Colonic mucosa (tissue), 4 donors: ENCODE data around the gene REC8. TPM values are rescaled to one million over a fixed set of nuclear protein-coding genes. Genes with fewer than 3 reads are reported as not detected.
A peak's percentile ranks its signal among the peaks of the same experiment; 100 is the strongest.

Experiments
- DNase-seq: peaks from one replicate; pipeline ENCODE4 v3.0.0-alpha.2; 2020
- H3K27ac ChIP-seq: fragments of 200-600 bp; one replicate; pipeline ENCODE4 v1.8.0; 2021
- H3K27me3 ChIP-seq: fragments of 200-600 bp; one replicate; pipeline ENCODE4 v1.8.0; 2021
- H3K36me3 ChIP-seq: fragments of 200-600 bp; one replicate; pipeline ENCODE4 v1.8.0; 2021
- H3K4me1 ChIP-seq: fragments of 200-600 bp; one replicate; pipeline ENCODE4 v1.8.0; 2021; ENCODE audit warnings: mild to moderate bottlenecking
- H3K4me3 ChIP-seq: fragments of 200-600 bp; one replicate; pipeline ENCODE4 v1.8.0; 2021
- H3K9ac ChIP-seq, 2 donors: one replicate each; pipeline ENCODE4 v1.7.0; 2013; ENCODE audit warnings: control low read depth in 2 of 2, low read depth in 2 of 2, low read length in 2 of 2
- H3K9me3 ChIP-seq: fragments of 200-600 bp; one replicate; pipeline ENCODE4 v1.8.0; 2021
- intact Hi-C: fragments of 100-400 bp; cut with DNase I; formaldehyde crosslinking; loops from one replicate; pipeline ENCODE4 v1.14.1; 2022
- total RNA-seq, 2 donors: library from RNA; stranded (reverse); fragmentation: NEBNext Ultra II Directional in 1 of 2; extraction: Animal tissue kit (Norgen Biotek cat#: 25700) in 1 of 2; gene quantifications; one replicate each; pipeline ENCODE4 v1.2.1, GENCODE V29; 2021
- TF ChIP-seq, protein P1 (sequence below): fragments of 200-600 bp; IDR thresholded peaks from one replicate; pipeline ENCODE4 v1.8.0; 2022; ENCODE audit warnings: antibody characterized with exemption, mild to moderate bottlenecking
- donor health status: healthy.
- donor health status: DM: no; HTN: no; CAD: no.
- donor health status: DM: no; HTN: no; CAD: no.

REC8 gene
- total RNA-seq, 2 donors from 2014 or later: 5.1 TPM

DNA sequence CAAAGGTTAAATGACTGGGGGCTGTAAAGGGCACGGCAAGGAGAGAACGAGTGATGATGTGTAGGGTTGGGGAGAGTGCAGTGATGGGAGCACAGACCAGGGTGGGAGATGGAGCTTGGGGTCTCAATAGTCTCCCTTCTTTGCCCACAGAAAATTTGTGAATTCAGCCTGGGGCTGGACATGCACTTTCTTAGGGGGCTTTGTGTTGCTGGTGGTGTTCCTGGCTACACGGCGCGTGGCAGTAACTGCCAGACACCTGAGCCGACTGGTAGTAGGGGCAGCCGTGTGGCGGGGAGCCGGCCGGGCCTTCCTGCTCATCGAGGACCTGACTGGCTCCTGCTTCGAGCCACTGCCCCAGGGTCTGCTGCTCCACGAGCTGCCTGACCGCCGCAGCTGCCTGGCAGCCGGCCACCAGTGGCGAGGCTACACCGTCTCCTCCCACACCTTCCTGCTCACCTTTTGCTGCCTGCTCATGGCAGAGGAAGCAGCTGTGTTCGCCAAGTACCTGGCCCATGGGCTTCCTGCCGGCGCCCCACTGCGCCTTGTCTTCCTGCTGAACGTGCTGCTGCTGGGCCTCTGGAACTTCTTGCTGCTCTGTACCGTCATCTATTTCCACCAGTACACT lies 39.7 kb upstream of the REC8 start:
- no peak for DNase-seq
- TF ChIP-seq, protein P1, sequence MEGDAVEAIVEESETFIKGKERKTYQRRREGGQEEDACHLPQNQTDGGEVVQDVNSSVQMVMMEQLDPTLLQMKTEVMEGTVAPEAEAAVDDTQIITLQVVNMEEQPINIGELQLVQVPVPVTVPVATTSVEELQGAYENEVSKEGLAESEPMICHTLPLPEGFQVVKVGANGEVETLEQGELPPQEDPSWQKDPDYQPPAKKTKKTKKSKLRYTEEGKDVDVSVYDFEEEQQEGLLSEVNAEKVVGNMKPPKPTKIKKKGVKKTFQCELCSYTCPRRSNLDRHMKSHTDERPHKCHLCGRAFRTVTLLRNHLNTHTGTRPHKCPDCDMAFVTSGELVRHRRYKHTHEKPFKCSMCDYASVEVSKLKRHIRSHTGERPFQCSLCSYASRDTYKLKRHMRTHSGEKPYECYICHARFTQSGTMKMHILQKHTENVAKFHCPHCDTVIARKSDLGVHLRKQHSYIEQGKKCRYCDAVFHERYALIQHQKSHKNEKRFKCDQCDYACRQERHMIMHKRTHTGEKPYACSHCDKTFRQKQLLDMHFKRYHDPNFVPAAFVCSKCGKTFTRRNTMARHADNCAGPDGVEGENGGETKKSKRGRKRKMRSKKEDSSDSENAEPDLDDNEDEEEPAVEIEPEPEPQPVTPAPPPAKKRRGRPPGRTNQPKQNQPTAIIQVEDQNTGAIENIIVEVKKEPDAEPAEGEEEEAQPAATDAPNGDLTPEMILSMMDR: no peak
- intact Hi-C loops: no loop called here
- Histone ChIP-seq H3K4me3 (no peak overlapping the region), H3K27me3 (no peaks in the 10 kb centered on the region), H3K9me3 (no peaks in the 10 kb centered on the region), H3K36me3 (no peaks in the 10 kb centered on the region), H3K27ac (no peak overlapping the region), H3K9ac (no peak overlapping the region), H3K4me1 (peaks cover 4% of the 10 kb centered on the region)

DNA sequence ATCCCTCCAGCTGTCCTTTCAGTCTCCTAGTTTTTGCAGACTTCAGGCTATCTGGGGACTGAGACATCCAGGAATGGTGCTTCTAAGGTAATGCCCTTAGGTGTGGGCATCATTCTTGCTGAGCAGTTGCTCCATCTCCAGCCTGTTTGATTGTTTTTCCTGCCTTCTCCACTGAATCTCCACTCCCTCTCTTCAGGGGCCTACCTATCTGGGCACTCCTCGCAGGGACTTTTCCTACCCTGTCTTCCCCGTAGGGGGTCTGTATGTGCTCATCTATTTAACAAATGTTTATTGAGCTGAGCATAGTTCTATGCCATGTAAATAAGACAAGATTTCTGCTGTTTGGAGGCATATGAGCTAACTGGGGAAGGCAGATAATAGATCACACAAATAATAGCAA lies 38.9 kb upstream of the REC8 start:
- H3K9ac ChIP-seq: no peak overlapping the region
- H3K27me3 ChIP-seq: no peaks in the 10 kb centered on the region
- intact Hi-C loops: no loop called here
- peaks cover 10% of the 10 kb centered on the region for H3K4me1 ChIP-seq
- DNase-seq: no peak
- no peaks in the 10 kb centered on the region for H3K9me3 ChIP-seq
- no peak overlapping the region for H3K4me3 ChIP-seq
- TF ChIP-seq, protein P1: no peak
- H3K27ac ChIP-seq: no peak overlapping the region
- H3K36me3 ChIP-seq: peaks cover 3% of the 10 kb centered on the region

DNA sequence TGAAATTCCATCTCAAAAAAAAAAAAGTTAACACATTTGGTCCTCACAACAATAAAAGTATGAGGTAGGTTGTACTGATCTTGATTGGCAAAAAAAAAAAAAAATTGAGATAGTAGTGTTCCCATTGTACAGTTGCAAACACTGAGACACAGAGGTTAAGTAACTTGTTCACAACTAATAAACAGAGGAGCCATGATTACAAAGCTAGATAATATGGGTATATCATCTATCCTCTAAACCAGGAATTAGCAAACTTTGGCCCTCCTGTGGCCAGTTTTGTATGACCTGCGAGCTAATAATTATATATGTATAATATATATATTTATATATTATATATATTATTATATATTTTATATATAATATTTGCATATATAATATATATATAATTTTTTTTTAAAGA lies 38.1 kb upstream of the REC8 start:
- Histone ChIP-seq H3K4me3 (no peak overlapping the region), H3K36me3 (peaks cover 7% of the 10 kb centered on the region), H3K9me3 (no peaks in the 10 kb centered on the region), H3K4me1 (peaks cover 12% of the 10 kb centered on the region), H3K9ac (no peak overlapping the region), H3K27ac (no peak overlapping the region), H3K27me3 (no peaks in the 10 kb centered on the region)
- intact Hi-C loops: no loop called here
- no peak for DNase-seq
- TF ChIP-seq, protein P1: no peak

DNA sequence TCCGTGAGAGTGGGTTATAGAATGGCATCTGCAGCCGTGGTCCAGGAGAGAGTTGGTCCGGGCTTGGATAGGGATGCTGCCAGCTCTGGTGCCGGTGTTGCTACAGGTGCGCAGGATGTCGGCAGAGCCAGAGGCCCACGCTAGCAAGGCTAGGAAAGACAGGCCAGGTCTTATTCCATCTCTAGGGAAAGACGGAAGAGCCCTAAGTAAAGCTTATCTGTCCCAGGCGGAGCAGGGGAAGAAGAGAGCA lies 36.4 kb upstream of the REC8 start:
- TF ChIP-seq, protein P1: no peak
- Histone ChIP-seq H3K36me3 (peaks cover 13% of the 10 kb centered on the region), H3K4me3 (peak overlapping the region; percentile 90), H3K27ac (peak overlapping the region; percentile 91), H3K27me3 (no peaks in the 10 kb centered on the region), H3K9me3 (no peaks in the 10 kb centered on the region), H3K9ac (peak overlapping the region; percentile 67 to 76), H3K4me1 (peaks cover 19% of the 10 kb centered on the region)
- intact Hi-C loops: no loop called here
- no peak for DNase-seq

DNA sequence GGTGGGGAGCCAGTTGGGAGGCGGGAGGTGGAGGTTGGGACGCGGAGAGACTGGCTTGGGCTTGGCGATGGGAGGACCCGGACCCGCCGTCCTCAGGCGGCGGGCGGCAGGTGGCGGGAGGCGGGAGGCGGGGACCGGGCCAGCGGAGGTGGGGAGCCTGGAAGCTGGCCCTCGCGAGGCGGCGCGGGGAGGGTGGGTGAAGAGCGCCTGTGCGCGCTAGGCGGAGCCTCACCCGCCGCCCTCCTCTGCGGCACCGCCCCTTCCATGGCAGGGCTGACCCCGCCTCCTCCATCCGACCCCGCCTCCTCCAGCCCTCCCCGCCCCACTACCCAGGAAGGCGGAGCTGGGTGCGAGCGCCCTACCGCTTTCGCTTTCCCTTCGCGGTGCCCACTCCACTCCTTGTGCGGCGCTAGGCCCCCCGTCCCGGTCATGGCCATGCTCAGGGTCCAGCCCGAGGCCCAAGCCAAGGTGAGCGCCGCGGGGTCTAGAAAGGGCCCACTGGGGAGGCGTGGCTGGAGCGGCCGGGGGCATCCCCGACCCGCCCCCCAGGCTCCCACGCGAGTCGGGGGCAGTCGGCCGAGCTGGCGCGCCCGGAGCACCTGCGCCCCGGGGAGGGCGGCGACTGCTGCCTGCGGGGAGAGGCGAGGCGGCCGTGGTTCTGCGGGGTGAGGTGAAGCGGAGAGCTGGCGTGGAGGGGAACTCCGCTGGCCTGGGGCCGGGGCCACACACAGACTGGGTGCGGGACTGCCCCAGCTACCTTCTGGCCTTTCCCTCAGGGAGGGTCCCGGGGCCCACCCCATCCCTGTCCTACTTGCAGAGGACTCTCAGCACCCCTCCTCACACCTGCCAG lies 35.8 kb upstream of the REC8 start, which contains the start of gene PSME1:
Gene PSME1 (plus strand): TSS at position 361 of the 850 bp plus-strand sequence. CDS start 69 bp downstream, at position 430.
- Histone ChIP-seq H3K9me3 (no peaks in the 10 kb centered on the region), H3K27ac (peak within 1 kb of the TSS; percentile 91), H3K4me3 (peak within 1 kb of the TSS; percentile 90), H3K9ac (peak within 1 kb of the TSS; percentile 90 to 100), H3K27me3 (no peaks in the 10 kb centered on the region), H3K4me1 (peaks cover 19% of the 10 kb centered on the region), H3K36me3 (peaks cover 13% of the 10 kb centered on the region)
- intact Hi-C loops: no loop called here
- TF ChIP-seq, protein P1: no peak
- DNase-seq: peak; percentile 96
